B cell (primary cell): ENCODE results near the gene MIA3. TPM values are rescaled to one million over a fixed set of nuclear protein-coding genes. Genes with fewer than 3 reads are reported as not detected.

Experiments
- ATAC-seq: fragments of 200-7000 bp; cut with Tn5 transposase; one replicate; pipeline ENCODE4 v1.10.0; 2021; ENCODE audit warnings: low read depth, mild to moderate bottlenecking, moderate number of reproducible peaks, moderate library complexity
- CTCF ChIA-PET: fragments of 350-600 bp; sonication (Branson Sonifier 250); formaldehyde crosslinking; loops from one replicate; lab custom pipeline; 2021; ENCODE audit warnings: antibody characterized with exemption, inconsistent platforms; lab: Charles Lee
- POLR2A ChIA-PET: fragments of 350-600 bp; sonication (Branson Sonifier 250); formaldehyde crosslinking; loops from one replicate; lab custom pipeline; 2021; ENCODE audit warnings: antibody characterized with exemption; lab: Charles Lee
- DNase-seq: peaks from one replicate; pipeline ENCODE4 v3.0.0; 2013
- H2AFZ ChIP-seq: 2 replicates; pipeline ENCODE4 v1.6.1; 2012; ENCODE audit warnings: mild to moderate bottlenecking, low read depth, low read length; ENCODE audit not compliant: insufficient read depth, poor library complexity, severe bottlenecking
- H3K27ac ChIP-seq, 2 donors: 1 replicate in 1 of 2; 2 replicates in 1 of 2; pipeline ENCODE4 v1.5.1; 2012 to 2013; ENCODE audit warnings: low read length in 2 of 2, mild to moderate bottlenecking in 2 of 2, moderate library complexity in 1 of 2
- H3K27me3 ChIP-seq, 4 experiments: fragments of 200-600 bp in 1 of 4; sonication (generic) in 1 of 4; replicated peaks in 1 of 4; 1 replicate in 2 of 4; 2 replicates in 2 of 4; pipeline versions ENCODE4 v1.6.1 to v1.7.0; 2013 to 2016; ENCODE audit warnings: low read length in 3 of 4, mild to moderate bottlenecking in 2 of 4, mixed read lengths in 1 of 4, moderate library complexity in 1 of 4; ENCODE audit not compliant: insufficient read depth in 4 of 4, control insufficient read depth in 3 of 4; ENCODE audit errors: control extremely low read depth in 1 of 4
- H3K36me3 ChIP-seq, 2 experiments: replicated peaks in 1 of 2; 1 replicate in 1 of 2; 2 replicates in 1 of 2; pipeline versions ENCODE4 v1.6.1 to v1.7.1; 2013; ENCODE audit warnings: low read length in 1 of 2; ENCODE audit not compliant: insufficient read depth in 2 of 2, control insufficient read depth in 1 of 2; ENCODE audit errors: control extremely low read depth in 1 of 2, extremely low read depth in 1 of 2
- H3K4me1 ChIP-seq, 2 donors: fragments of 200-600 bp in 1 of 2; sonication (generic) in 1 of 2; 1 replicate in 1 of 2; 2 replicates in 1 of 2; pipeline versions ENCODE4 v1.5.1 to v1.6.1; 2013 to 2017; ENCODE audit warnings: low read length in 2 of 2; ENCODE audit not compliant: control insufficient read depth in 2 of 2, insufficient read depth in 2 of 2
- H3K4me2 ChIP-seq: replicated peaks from 2 replicates; pipeline ENCODE3; 2012; ENCODE audit warnings: mild to moderate bottlenecking, low read depth, low read length; ENCODE audit not compliant: poor library complexity, severe bottlenecking
- H3K4me3 ChIP-seq, 5 experiments: fragments of 200-600 bp in 1 of 5; sonication (generic) in 1 of 5; 1 replicate in 3 of 5; 2 replicates in 2 of 5; pipeline versions ENCODE4 v1.5.1 to v1.7.0; 2011 to 2016; ENCODE audit warnings: low read length in 4 of 5, mild to moderate bottlenecking in 4 of 5, low read depth in 2 of 5, control low read depth in 1 of 5, moderate library complexity in 1 of 5; ENCODE audit not compliant: insufficient read depth in 1 of 5; ENCODE audit errors: control extremely low read depth in 1 of 5, extremely low read depth in 1 of 5
- H3K79me2 ChIP-seq: fragments of 200-600 bp; sonication (generic); one replicate; pipeline ENCODE4 v1.6.0; 2016; ENCODE audit warnings: low read length; ENCODE audit not compliant: control insufficient read depth, insufficient read depth
- H3K9ac ChIP-seq: fragments of 200-600 bp; sonication (generic); 2 replicates; pipeline ENCODE4 v1.6.1; 2017; ENCODE audit warnings: mild to moderate bottlenecking, low read length, moderate library complexity
- H3K9me3 ChIP-seq, 3 donors: one replicate each; pipeline versions ENCODE4 v1.6.1 to v1.7.1; 2013; ENCODE audit warnings: low read length in 2 of 3; ENCODE audit not compliant: control insufficient read depth in 2 of 3, insufficient read depth in 1 of 3; ENCODE audit errors: control extremely low read depth in 1 of 3
- H4K20me1 ChIP-seq: 2 replicates; pipeline ENCODE4 v1.6.0; 2012; ENCODE audit warnings: mild to moderate bottlenecking, low read length; ENCODE audit not compliant: insufficient read depth, control insufficient read depth, poor library complexity, severe bottlenecking
- H3K27ac Mint-ChIP-seq: one replicate; pipeline ENCODE4 v1.8.0; 2021; ENCODE audit warnings: mixed read lengths
- H3K27me3 Mint-ChIP-seq: one replicate; pipeline ENCODE4 v1.8.0; 2021; ENCODE audit warnings: mixed read lengths
- H3K4me1 Mint-ChIP-seq: one replicate; pipeline ENCODE4 v1.8.0; 2021; ENCODE audit warnings: mixed read lengths
- H3K4me3 Mint-ChIP-seq: one replicate; pipeline ENCODE4 v1.8.0; 2021; ENCODE audit warnings: mixed read lengths
- H3K9me3 Mint-ChIP-seq: one replicate; pipeline ENCODE4 v1.8.0; 2022; ENCODE audit warnings: mixed read lengths; ENCODE audit not compliant: insufficient read depth
- EZH2 ChIP-seq: IDR thresholded peaks from 2 replicates; pipeline ENCODE4 v1.6.1; 2012; ENCODE audit warnings: borderline replicate concordance, low read depth, mild to moderate bottlenecking, moderate library complexity, low read length; ENCODE audit not compliant: insufficient read depth, poor library complexity, severe bottlenecking
- WGBS: methylation state at CpG from one replicate; pipeline ENCODE4 v1.1.5; 2013; ENCODE audit warnings: missing lambda C conversion rate; ENCODE audit not compliant: insufficient coverage; 5-methylcytosine and 5-hydroxymethylcytosine counted together
- intact Hi-C: fragments of 100-400 bp; cut with micrococcal nuclease; formaldehyde crosslinking; loops from one replicate; pipeline ENCODE4 v1.10.0; 2022
- polyA plus RNA-seq: library from polyadenylated mRNA; depleted of rRNA; stranded (reverse); fragments of >200 nt; gene quantifications from 2 replicates; pipeline ENCODE4 v1.2.3, GENCODE V29; 2012
- total RNA-seq, 2 donors: library from RNA; stranded (reverse); fragments of 120-200 nt in 1 of 2; gene quantifications; 1 replicate in 1 of 2; 2 replicates in 1 of 2; pipeline versions ENCODE4 v1.2.3 to v1.2.4, GENCODE V29; 2013 to 2022
- TF ChIP-seq, protein P1 (sequence below): fragments of 200-600 bp; IDR thresholded peaks from one replicate; pipeline ENCODE4 v1.8.0; 2022; ENCODE audit warnings: antibody characterized with exemption, mild to moderate bottlenecking

Gene MIA3
- total and polyA plus RNA-seq, 2 donors (not counting 1 experiment from before 2014, with no cell fraction given): 69.2 to 109 TPM

DNA sequence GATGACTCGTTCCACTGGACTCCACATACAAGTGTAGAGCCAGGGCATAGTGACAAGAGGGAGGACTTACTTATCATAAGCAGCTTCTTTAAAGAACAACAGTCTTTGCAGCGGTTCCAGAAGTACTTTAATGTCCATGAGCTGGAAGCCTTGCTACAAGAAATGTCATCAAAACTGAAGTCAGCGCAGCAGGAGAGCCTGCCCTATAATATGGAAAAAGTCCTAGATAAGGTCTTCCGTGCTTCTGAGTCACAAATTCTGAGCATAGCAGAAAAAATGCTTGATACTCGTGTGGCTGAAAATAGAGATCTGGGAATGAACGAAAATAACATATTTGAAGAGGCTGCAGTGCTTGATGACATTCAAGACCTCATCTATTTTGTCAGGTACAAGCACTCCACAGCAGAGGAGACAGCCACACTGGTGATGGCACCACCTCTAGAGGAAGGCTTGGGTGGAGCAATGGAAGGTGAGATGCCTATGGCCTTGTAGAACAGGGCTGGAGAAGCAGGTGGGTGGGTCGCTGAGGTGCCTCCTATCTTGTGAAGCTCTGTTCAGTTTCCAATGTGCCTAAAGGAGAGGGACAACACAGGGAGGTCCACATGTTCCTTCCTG lies 12.1 kb downstream of the MIA3 start:
- POLR2A ChIA-PET: no interaction called here
- H3K36me3 ChIP-seq: peaks cover 3 to 44% of the 10 kb centered on the region in 2 experiments

DNA sequence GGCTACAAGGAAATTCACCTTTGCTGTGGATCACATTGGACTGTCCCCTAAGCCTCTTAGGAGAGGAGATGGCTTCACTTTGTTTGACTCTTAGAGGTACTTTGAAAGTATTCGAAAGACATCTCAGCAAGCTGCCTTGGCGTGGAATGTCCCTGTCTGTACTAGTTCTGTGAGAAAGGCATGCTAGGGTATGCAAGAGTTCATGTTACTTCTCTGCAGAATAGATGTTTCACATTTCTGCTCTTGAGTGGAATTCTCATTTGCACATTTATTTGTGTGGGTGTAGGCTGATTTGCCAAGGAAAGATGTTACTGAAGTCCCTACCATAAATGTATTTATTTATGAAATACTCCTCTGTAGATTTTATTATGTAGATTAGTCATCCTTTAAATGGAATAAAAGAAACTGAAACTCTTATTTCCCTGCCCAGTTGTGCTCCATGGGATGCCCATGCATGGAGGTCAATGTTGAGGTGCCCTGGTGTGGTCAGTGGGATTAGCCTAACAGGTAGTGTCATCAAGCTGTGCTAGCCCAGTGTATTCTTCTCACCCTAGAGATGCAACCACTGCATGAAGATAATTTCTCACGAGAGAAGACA lies 13.8 kb downstream of the MIA3 start:
- CTCF ChIA-PET: interaction anchor here (0.9 to 3.5 kb wide), 3 partner anchors 8 to 42 kb away, joined by 3 to 30 read pairs (median 26); partner anchors contain the start of genes MIA3 and TAF1A
- Histone ChIP-seq H3K9ac (no peak overlapping the region), H3K79me2 (peaks cover 4% of the 10 kb centered on the region), H3K4me2 (no peak overlapping the region), H2AFZ (no peak overlapping the region), H3K36me3 (peaks cover 3 to 34% of the 10 kb centered on the region in 2 experiments), H3K27me3 (no peaks in the 10 kb centered on the region), H3K27ac (no peak overlapping the region), H4K20me1 (no peaks in the 10 kb centered on the region), H3K4me3 (no peak overlapping the region), H3K4me1 (peaks cover 12 to 15% of the 10 kb centered on the region in 2 donors), H3K9me3 (no peaks in the 10 kb centered on the region)
- Mint-ChIP-seq H3K9me3 (no peaks in the 10 kb centered on the region), H3K27me3 (no peaks in the 10 kb centered on the region), H3K4me3 (no peak overlapping the region), H3K27ac (no peak overlapping the region), H3K4me1 (peaks cover 11% of the 10 kb centered on the region)
- TF ChIP-seq, protein P1, sequence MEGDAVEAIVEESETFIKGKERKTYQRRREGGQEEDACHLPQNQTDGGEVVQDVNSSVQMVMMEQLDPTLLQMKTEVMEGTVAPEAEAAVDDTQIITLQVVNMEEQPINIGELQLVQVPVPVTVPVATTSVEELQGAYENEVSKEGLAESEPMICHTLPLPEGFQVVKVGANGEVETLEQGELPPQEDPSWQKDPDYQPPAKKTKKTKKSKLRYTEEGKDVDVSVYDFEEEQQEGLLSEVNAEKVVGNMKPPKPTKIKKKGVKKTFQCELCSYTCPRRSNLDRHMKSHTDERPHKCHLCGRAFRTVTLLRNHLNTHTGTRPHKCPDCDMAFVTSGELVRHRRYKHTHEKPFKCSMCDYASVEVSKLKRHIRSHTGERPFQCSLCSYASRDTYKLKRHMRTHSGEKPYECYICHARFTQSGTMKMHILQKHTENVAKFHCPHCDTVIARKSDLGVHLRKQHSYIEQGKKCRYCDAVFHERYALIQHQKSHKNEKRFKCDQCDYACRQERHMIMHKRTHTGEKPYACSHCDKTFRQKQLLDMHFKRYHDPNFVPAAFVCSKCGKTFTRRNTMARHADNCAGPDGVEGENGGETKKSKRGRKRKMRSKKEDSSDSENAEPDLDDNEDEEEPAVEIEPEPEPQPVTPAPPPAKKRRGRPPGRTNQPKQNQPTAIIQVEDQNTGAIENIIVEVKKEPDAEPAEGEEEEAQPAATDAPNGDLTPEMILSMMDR: no peak
- TF ChIP-seq EZH2: no peak
- 100% methylated on average over 3 of the region's 3 CpGs for WGBS
- ATAC-seq: no peak
- intact Hi-C loops: no loop called here
- POLR2A ChIA-PET: no interaction called here
- no peak for DNase-seq

More for the DNA sequence above, 12.1 kb downstream of the MIA3 start:
- no peak overlapping the region for H3K4me3 Mint-ChIP-seq
- DNase-seq (no peak), ATAC-seq (no peak)
- H3K4me1 Mint-ChIP-seq: peaks cover 11% of the 10 kb centered on the region
- H3K9me3 Mint-ChIP-seq: no peaks in the 10 kb centered on the region
- H2AFZ ChIP-seq: no peak overlapping the region
- no peaks in the 10 kb centered on the region for H3K27me3 Mint-ChIP-seq
- H3K9ac ChIP-seq: no peak overlapping the region
- no peaks in the 10 kb centered on the region for H4K20me1 ChIP-seq
- peaks cover 12 to 15% of the 10 kb centered on the region in 2 donors for H3K4me1 ChIP-seq
- intact Hi-C loops: no loop called here
- WGBS: 100% methylated on average over 5 of the region's 7 CpGs
- TF ChIP-seq, protein P1: no peak
- TF ChIP-seq EZH2: no peak
- no peaks in the 10 kb centered on the region for H3K79me2 ChIP-seq
- H3K4me2 ChIP-seq: no peak overlapping the region
- H3K27ac ChIP-seq: no peak overlapping the region
- H3K27ac Mint-ChIP-seq: no peak overlapping the region
- H3K9me3 ChIP-seq: no peaks in the 10 kb centered on the region
- CTCF ChIA-PET: interaction anchor here (0.6 to 1.0 kb wide), 2 partner anchors 10 to 165 kb away, joined by 3 read pairs; no protein-coding TSS in a partner anchor
- no peaks in the 10 kb centered on the region for H3K27me3 ChIP-seq
- H3K4me3 ChIP-seq: no peak overlapping the region
